Mammary epithelial cell (primary cell): Measurements from ENCODE around the gene PKHD1.

Experiments
- CTCF ChIP-seq, 2 donors: IDR thresholded peaks in 1 of 2; conservative IDR thresholded peaks in 1 of 2; 2 replicates each; pipeline ENCODE4 v1.5.1; 2011 to 2012; ENCODE audit warnings: inconsistent platforms in 2 of 2, low read length in 2 of 2, mild to moderate bottlenecking in 2 of 2, control low read depth in 1 of 2, low read depth in 1 of 2; ENCODE audit not compliant: insufficient read depth in 1 of 2; ENCODE audit errors: extremely low read depth in 1 of 2
- EZH2 ChIP-seq: IDR thresholded peaks from 2 replicates; pipeline ENCODE4 v1.6.1; 2012; ENCODE audit warnings: low read length, inconsistent platforms, borderline replicate concordance

DNA sequence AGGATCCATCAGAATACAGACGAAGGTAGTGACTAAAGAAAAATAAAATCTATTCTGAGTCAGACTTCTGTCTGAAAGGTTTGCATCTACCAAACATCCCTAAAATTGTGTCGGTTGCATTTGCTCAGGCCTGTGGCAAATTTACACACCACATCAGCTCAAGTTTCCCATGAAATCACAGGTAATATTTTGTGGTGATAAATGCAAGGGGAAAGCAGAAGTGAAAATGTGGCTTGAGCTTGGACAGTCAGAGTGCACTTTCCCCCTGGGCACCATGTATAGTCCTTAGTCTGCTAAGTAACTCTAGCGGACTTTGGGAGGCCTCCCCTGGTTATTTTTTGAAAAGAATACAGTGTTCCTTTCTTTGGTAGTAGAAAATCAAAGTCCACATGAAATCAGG is 159.1 kb downstream of the PKHD1 start:
- TF ChIP-seq EZH2 (no peak), CTCF (conservative IDR thresholded peaks at IDR 0.05 in 1 of 2, IDR thresholded peaks at IDR 0.05 in 1 of 2; ENCODE audit: extremely low read depth in 1 of 2, insufficient read depth in 1 of 2, low read depth in 1 of 2, low read length in 2 of 2) (no peak)
